GM21526 (cell line): Measurements from ENCODE around the gene C16orf82.

Experiments used
- ATAC-seq: cut with Tn5 transposase; IDR thresholded peaks from one replicate; pipeline ENCODE4 v1.9.1; 2021; ENCODE audit warnings: moderate library complexity; ENCODE audit not compliant: unreplicated experiment, low FRiP score

Gene C16orf82

DNA sequence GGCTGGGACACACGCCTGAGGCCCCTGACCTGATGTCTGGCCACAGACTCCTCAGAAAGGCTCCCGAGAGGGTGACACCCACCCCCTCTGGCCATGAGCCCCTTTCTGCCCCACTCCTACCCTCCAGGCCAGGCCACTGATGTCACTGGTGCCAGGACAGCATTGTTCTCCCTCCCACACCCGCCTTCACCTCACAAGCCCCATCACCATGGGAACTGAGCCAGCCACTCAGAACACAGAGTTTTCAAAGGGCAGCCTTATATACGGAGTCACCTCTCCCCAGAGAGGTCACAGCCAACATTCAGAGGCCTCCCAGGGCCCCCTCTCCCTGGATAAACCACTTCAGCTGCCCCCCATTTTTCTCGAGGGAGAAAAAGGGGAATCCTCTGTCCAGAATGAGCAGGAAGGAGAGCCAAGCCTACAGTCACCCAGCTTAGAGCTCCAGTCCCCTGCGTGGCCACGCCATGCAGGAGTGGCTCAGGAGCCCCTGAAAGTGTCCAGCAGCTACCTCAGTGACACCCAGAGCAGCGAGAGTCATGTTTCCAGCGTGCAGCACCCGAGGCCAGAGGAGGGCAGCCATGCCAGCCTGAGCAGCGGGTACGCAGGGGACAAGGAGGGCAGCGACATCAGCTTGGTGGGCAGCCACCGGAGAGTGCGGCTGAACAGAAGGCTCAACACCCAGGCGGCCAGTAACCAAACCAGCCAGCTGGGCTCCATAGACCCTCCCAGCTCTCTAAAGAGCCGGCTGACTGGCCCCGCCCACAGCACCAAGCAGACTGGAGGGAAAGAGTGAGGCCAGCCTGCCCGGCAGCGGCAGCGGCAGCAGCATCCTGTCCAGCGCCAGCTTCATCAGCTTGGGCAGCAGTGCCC lies at the start of gene C16orf82:
Gene C16orf82 (plus strand): TSS at position 260 of the 870 bp plus-strand sequence.
- ATAC-seq, result no peak

DNA sequence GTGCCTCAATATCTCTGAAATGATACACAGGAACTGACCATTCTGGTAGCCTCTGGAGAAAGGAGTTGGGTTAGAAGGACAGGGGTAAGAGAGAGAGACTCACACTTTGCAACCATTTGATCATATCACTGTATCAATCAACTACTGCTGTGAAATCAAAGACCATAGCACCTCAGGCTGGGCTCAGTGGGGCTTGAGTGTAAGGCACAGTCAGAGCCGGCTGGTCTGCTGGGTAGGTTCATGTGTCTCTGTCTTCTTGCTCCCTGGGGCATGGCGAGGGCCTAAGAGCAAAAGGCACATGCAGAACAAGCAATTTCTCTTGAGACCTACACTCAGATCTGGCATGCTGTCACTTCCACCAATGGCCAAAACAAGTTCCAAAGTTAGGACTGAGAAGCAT lies 46.7 kb upstream of the C16orf82 start:
- no peak for ATAC-seq

DNA sequence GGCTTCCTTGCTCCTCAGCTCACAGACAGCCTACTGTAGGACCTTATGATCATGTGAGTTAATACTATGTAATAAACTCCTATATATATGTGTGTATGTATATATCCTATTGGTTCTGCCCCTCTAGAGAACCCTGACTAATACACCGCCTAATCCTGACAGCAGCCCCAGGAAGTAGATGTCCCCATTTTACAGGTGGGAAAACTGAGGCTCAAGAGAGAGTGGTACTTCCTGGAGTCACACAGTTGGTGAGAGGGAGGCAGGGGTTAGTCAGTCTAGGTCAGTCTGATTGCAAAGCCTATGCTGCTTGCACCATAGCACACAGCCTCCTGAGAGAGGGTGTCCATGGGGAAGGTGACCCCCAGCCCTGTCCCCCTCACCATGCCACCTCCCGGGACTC lies 42.7 kb upstream of the C16orf82 start:
- ATAC-seq, result no peak

DNA sequence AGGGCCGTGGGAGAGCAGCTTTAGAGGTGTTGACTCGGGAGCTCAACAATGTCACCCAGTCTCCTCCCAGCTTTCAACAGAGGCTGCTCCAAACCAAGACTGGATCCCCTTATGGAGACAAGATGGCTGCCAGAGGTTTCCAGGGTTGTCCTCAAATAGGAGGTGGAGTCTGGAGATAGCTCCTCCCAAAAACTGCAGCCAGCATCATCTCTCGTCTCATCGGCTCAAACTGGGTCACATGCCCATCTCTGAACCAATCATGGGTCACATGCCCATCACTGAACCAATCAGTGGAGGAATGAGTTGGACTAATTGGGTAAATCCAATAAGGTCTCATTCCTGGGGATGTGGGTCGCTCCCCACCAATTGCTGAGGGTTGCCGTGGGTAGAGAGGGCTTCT lies 41.1 kb upstream of the C16orf82 start:
- ATAC-seq, result no peak

DNA sequence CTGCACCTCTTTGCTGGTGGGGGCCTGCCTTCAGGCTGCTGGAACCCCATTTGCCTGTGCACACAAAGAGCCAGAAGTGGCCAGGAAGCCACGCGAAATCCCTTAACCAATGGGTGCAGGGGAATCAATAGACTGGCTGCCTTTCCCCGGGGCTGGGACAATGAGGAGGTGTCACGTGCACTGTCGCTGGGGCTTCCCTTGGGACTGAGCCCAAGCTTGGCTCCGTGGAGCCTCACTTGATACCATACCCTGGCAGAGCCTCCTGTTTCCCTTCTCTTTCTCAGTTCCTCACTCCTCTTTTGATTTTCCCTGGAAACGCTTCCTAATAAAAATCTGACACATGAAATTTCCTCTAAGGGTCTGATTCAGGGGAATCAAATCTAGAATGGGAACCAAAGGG lies 38.8 kb upstream of the C16orf82 start:
- ATAC-seq, result no peak

DNA sequence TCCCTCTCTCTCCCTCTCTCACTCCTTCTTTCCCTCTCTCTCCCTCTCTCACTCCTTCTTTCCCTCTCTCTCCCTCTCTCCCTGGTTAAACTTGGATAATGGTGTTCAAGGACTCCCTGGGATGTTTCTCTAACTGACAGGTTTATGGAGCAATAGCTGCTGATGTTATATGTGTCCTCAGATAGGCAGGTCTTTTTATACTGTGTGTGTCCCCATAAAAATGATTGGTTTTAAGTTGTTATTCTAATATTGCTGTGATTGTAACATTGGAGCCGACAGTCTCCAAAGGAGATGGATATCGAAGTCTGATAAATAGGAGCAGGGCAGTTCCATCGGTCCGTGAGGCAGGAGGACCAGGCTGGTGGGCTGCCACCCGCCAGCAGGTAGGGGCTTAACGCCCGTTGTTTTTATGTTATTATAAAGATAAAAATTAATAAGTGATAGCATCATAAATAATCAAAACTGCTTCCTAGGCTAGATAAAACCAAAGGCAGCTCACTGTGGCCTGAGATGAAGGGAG lies 38.1 kb upstream of the C16orf82 start:
- ATAC-seq, result no peak

DNA sequence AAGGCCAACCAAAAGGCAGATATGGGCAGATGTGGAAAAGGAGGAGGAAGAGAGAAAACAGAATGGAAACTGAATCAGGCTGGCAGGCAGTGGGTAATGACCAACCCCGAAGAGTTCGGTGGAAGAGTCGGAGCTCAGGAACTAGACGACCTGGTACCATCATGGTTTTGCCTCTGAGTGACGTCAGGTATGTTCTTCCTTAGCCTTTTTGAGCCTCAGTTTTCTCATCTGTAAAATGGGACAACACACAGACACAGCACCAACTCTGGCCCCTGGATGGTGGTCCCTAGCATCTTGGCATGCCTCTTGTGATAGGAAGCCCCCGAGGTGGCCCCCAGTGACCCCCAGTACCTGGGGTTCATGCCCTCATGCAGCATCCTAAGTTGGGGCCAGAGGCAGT lies 37.2 kb upstream of the C16orf82 start:
- ATAC-seq, result no peak

DNA sequence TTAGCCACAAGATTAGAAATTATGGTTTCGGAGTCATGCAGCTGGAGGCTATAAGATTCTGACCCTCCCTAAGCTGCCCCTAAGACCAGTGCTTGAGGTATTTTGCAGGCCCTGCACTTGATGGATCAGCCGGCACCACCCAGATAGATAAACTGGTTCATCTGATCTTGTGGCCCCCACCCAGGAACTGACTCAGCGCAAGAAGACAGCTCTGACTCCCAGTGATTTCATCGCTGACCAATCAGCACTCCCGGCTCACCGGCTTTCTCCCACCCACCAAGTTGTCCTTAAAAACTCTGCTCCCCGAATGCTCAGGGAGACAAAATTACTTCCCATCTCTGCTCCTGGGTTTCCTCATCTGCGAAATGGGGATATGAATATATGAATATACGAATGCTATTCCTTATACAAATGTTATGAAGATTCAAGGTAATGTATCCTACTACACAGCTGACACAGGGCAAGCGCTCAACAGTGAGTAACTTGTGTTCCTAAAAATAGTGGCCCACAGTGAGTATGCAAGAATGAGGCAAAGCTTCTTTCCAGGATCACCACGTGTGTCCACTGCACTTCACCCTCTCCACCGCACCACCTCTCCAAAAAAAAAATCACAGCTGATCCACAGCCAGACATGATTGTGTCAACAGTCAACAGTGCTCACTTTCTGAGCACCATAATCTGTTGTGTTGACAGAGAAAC lies 33.3 kb upstream of the C16orf82 start:
- no peak for ATAC-seq

DNA sequence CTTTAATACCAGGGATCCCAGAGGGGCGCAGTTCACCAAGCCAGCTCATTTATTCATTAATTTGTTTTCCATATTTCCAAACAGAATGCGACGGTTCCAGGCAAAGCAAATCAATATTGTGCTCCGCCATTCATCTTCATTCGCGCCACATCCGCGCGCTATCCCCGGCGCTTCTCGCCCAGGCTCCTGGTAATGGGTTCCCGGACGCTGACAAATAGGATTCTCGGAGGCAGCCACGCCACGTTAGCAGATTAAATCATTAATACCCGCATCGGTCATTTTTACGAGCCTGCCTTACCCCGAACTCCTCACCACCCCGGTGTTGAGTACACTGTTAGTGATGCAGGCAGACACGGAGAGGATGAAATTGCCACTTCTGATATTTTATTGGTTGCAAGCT lies 26.0 kb upstream of the C16orf82 start:
- ATAC-seq, result no peak

DNA sequence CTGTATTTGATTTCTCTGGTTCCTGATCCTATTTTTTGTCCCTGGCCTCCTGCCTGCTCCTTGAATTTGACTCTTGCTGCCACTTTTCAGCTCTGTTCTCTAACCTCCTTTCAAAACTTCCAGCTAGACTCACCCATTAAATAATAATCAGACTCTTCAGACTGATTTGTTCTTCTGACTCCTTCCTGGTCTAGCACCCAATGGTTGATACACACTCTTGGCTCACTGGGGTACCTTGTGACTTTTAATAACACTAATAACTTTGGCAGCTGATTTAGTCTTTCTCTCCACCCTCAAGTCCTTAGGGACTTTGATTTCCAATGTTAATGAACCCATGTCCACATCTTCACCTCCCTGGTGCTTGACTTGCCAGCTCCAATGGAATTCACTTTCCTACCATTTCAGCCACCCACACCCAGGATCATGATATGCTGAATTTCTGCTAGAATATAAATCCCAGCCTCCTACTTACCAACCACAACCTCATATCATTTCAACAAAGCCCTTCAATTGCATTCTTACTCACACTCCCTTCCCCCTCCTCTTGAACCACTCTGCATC lies 19.7 kb upstream of the C16orf82 start:
- no peak for ATAC-seq

DNA sequence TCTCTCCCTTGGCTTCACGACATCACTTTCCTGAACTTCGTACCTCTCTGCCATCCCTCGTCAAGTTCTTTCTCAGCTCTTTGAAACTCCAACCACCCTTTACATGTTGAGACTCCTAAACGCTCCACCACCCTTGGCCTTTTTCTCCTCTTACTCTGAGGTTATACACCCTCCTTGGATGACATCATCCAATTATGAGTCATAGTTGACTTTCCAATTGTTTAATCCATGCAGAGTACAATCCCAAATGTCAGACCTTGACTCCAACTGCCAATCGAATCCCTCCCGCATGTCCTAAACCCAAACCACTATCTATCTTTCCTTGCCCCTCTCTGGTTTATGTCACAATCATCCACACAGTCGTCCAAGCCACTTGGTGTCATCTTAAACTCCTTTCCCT lies 18.4 kb upstream of the C16orf82 start:
- no peak for ATAC-seq

DNA sequence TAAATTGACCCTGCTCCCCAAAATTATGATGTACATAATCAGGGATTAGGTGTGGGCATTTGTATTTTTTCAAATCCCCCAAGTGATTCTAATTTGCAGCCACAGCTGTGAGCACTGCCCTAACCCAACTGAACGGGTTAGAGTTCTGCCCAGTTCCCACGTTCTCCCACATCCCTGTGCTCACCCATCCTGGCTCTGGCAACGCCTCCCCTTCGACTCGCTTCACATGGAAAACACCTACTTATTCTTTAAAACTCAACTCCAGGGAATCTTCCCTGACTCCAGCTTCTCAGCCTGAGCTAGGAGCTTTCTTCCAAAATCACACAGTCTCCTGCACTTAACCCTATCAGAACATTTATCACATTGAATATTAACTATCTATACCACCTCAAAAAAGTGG lies 17.6 kb upstream of the C16orf82 start:
- no peak for ATAC-seq

DNA sequence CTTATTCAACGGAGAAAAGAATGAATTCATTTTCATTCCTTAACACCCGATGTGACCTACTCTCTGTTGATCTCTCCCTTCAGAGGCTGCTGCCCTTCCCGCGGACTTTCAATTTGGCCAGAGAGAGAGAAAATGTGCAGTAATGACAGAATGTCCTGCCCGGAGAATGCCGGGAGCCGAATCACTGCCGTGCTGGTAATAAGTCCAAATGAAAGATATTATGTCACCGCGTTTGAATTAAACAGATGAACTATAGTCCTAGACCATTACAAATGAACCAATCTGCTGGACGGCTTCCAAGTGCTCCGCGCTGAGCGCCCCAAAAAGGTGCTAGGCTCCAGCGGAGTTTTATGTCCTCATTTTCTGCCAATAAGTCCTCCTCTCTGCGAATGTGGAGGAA lies 14.7 kb upstream of the C16orf82 start:
- ATAC-seq, result no peak

DNA sequence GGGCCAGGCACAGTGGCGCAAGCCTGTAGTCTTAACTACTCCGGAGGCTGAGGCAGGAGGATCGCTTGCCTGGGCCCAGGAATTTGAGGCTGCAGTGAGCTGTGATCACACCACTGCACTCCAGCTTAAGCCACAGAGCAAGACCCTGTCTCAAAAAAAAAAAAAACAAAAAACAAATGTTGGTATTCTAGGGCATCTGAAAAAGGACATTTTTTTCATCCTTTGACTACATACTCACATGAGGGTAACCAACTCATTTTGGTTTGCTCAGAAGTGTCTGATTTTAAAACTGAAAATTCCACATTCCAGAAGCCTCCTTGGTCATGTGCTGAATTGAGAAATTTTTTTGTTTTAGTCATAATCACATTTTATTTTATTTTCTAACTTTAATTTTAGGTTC lies 12.7 kb upstream of the C16orf82 start:
- no peak for ATAC-seq

DNA sequence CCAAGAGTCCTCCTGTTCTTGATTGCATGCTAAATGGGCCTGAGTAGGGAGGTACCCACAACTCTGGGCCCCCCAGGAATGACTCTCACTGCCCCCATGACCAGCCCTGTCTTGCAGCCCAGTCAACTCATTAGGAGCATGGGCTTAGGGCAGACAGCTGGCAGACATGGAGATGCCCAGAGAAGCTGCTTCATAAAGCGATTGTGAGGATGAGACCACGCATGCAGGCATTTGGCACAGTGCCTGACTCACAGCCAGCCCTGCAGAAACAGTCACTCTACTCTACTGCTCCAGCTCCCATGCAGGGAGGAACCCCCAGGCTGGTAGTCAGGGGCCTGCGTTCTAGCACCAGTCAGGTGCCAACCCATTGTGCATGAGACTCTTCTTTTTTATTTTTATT lies 8.4 kb upstream of the C16orf82 start:
- no peak for ATAC-seq

DNA sequence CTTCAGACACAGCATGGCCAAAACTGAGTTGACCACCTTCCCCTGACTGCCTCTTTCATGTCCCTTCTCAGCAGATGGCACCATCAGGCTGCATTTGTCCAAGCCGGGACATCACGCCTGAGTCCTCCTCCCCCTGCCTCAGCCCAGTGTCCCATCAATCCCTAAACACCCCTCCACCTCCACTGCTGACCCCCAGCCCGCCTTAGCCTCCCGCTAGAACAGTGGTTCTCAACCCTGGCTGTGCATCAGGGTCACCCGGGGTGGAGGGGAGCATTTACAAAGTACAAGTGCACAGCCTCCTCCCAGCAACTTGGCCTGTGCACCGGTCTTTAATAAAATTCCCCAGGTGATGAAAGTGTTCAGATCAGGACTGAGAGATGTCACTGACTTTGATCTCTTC lies 4.0 kb downstream of the C16orf82 start:
- no peak for ATAC-seq

DNA sequence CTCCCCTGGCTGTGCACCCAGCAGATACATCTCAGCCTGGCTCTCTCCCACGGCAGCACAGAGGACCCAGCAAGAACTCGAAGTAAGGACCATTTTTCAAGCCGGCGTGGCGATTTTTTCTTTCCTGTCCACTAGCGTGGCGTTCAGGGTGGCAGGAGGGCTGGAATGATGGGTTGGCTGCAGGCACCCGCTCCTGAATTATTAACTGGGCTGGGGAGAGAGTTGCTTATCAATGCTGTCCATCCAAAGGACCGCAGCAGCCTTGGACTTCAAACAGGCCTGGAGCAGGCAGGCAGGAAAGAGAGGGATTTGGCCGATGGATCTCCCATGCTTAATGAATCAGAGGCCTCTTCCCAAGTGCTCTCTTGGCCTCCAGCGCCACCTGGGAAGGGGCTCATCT lies 7.0 kb downstream of the C16orf82 start:
- ATAC-seq, result no peak

DNA sequence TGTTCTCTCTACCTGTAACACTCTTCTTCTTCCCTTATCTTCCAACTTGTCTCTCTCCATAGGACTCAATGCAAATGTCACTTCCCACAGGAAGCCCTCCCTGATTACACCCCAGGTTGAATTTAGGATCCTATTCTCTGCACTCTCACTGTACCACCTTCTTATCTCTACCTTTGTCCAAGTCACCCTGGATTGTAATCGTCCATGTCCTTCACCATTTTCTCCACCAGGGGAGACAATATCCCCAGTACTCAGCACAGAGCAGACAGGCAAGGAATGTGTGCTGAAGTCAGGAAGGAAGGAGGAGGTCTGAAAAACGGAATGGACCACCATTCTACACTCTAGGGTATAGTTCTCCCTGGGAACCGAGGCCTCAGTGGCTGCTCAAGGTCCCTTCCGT lies 14.2 kb downstream of the C16orf82 start:
- no peak for ATAC-seq

DNA sequence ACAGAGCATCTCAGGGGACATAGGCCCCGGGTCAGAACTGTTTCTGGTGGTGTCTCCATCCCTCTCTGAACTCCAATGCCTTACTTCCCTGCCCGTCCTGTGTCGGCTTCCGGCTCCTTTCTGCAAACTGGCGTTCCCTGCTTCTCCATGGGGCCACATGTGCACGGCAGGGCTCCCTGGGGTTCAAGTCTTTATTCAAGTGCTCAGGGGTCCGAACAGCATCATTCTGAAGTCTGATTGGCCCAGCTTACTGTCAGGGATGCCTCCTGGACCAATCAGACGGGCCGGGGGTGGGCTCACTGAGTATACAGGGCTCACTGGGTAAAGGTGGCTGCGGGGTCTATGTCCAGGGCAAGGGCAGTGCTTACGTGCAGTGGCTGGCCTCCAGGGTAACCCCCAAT lies 17.1 kb downstream of the C16orf82 start:
- ATAC-seq, result no peak

DNA sequence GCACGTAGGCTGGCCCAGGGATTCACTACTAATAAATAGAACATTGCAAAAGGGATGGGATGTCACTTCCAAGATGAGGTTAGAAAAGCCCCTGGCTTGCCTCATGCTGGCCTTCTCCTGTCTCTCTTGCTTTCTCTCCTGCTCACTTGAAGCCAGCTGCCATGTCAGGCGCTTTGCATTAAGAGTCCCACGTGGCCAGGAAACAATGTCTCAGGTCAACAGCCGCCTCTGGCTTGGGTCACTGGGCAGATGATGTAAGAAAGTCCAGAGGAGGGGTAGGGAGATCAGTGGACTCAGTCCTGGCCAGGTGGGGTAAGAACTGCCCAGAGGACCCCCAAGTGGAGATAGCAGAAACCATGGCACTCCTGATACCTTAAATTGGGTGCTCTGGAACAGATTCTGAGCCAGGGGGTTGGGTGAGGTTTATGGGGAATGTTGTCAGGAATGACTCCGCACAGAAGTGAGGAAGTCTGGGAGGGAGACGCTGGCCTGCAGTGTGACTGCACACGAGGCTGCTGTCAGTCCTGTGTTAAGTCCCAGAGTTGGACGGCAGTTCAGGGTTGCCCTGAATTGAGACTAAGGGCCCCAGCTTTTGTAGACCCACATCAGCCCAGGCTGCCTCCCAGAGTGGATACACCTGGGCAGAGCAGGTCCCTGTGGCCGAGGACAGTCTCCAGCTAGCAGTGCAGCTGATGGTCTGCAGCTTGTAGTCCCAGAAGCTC lies 17.7 kb downstream of the C16orf82 start:
- no peak for ATAC-seq

DNA sequence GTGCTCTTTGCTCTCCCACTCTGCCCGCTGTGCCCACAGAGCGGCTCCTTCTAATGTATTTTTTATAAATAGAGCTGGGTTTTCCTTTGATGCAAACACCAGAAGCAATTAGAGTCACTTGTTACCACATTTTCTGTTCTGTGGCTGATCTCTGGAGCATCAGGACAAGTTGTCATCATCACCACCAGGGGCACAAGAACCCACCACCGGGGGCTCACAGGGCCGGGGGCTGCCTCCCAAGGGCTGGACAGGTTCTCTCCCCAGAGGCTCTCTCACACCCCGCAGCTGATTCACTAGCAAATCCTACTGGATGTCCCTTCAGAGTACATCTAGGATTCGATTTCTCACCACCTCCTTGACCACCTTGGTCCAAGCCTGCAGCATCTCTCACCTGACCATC lies 18.5 kb downstream of the C16orf82 start:
- no peak for ATAC-seq
